ACC112 (cell line): Measurements from ENCODE around the gene TSHZ1.

Experiments
- H2AFZ ChIP-seq: fragments of 200-600 bp; sonication (generic); one replicate; pipeline ENCODE4 v1.6.0; 2017; ENCODE audit warnings: antibody characterized with exemption, low read length; ENCODE audit not compliant: unreplicated experiment
- H3K27ac ChIP-seq: fragments of 200-600 bp; sonication (generic); 2 replicates; pipeline ENCODE4 v1.5.1; 2014; ENCODE audit warnings: low read depth, mild to moderate bottlenecking, antibody characterized with exemption, low read length, moderate library complexity
- H3K27me3 ChIP-seq: fragments of 200-600 bp; sonication (generic); 2 replicates; pipeline ENCODE4 v1.6.1; 2014; ENCODE audit warnings: mild to moderate bottlenecking, antibody characterized with exemption, low read length, moderate library complexity, mixed read lengths; ENCODE audit not compliant: insufficient read depth
- H3K36me3 ChIP-seq: fragments of 200-600 bp; sonication (generic); 2 replicates; pipeline ENCODE4 v1.6.1; 2016; ENCODE audit warnings: mild to moderate bottlenecking, antibody characterized with exemption, low read length, moderate library complexity, mixed read lengths; ENCODE audit not compliant: insufficient read depth
- H3K4me1 ChIP-seq: fragments of 200-600 bp; sonication (generic); one replicate; pipeline ENCODE4 v1.6.1; 2016; ENCODE audit warnings: low read length, mixed read lengths; ENCODE audit not compliant: insufficient read depth, unreplicated experiment, control insufficient read depth
- H3K4me3 ChIP-seq: fragments of 200-600 bp; sonication (generic); 2 replicates; pipeline ENCODE4 v1.5.1; 2014; ENCODE audit warnings: mild to moderate bottlenecking, low read depth, low read length
- H3K79me2 ChIP-seq: fragments of 200-600 bp; sonication (generic); one replicate; pipeline ENCODE4 v1.6.0; 2016; ENCODE audit warnings: low read length; ENCODE audit not compliant: control insufficient read depth, unreplicated experiment, insufficient read depth

Gene TSHZ1

DNA sequence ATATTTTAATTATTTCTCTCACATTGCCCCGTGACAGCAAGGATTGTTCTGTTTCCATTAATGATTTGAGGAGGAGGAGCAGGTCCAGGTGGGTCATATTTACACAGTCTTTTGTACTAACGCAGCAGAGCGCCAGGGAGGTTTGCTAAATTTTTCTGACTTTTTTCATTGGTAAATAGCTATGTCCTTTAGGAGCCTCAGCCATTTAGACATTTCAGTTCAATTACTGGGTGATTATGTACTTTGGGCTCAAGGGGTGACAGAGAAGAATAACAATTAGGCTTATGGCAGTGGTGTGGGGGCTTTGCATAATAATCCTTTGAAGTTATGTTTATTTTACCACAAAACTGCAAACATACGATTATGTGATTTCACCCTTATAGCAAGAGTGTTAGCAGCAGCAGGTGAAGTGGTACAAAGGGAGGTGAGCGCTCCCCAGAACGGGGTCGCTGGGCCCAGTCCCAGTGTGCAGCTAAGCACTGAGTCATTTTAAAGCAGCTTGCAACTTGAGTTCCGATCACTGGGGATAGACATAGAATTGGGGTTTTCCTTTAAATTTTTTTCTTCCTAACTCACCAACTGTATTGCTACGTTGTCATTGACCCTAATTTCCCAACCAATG lies 80.3 kb downstream of the TSHZ1 start:
- Histone ChIP-seq H3K4me1 (no peaks in the 10 kb centered on the region), H2AFZ (no peak overlapping the region), H3K4me3 (no peak overlapping the region), H3K79me2 (no peaks in the 10 kb centered on the region), H3K36me3 (no peaks in the 10 kb centered on the region), H3K27me3 (no peaks in the 10 kb centered on the region), H3K27ac (no peak overlapping the region)

- Histone ChIP-seq H2AFZ (no peak overlapping the region), H3K27me3 (no peaks in the 10 kb centered on the region), H3K4me1 (no peaks in the 10 kb centered on the region), H3K27ac (no peak overlapping the region), H3K79me2 (no peaks in the 10 kb centered on the region), H3K36me3 (no peaks in the 10 kb centered on the region), H3K4me3 (no peak overlapping the region)
Measured at GRCh38 chr18:75291460-75291859, 80.9 kb downstream of the TSHZ1 start.

GRCh38 chr18:75293591-75293990 lies 83.0 kb downstream of the TSHZ1 start:
- H3K4me3 ChIP-seq: no peak overlapping the region
- H3K36me3 ChIP-seq: no peaks in the 10 kb centered on the region
- H3K27ac ChIP-seq: no peak overlapping the region
- H3K27me3 ChIP-seq: no peaks in the 10 kb centered on the region
- no peak overlapping the region for H2AFZ ChIP-seq
- H3K79me2 ChIP-seq: no peaks in the 10 kb centered on the region
- H3K4me1 ChIP-seq: no peaks in the 10 kb centered on the region

- H3K36me3 ChIP-seq: no peaks in the 10 kb centered on the region
- H3K4me3 ChIP-seq: no peak overlapping the region
- H3K27ac ChIP-seq: no peak overlapping the region
- H3K79me2 ChIP-seq: no peaks in the 10 kb centered on the region
- H2AFZ ChIP-seq: no peak overlapping the region
- no peaks in the 10 kb centered on the region for H3K27me3 ChIP-seq
- no peaks in the 10 kb centered on the region for H3K4me1 ChIP-seq
Measured at GRCh38 chr18:75297731-75298130, 87.1 kb downstream of the TSHZ1 start.

GRCh38 chr18:75304678-75305557 lies 94.3 kb downstream of the TSHZ1 start:
- Histone ChIP-seq H3K4me1 (no peaks in the 10 kb centered on the region), H3K79me2 (no peaks in the 10 kb centered on the region), H3K4me3 (no peak overlapping the region), H3K27ac (no peak overlapping the region), H3K27me3 (0 out of 2 replicates have a peak, but pooled peaks cover 3% of the 10 kb centered on the region), H2AFZ (no peak overlapping the region), H3K36me3 (no peaks in the 10 kb centered on the region)

DNA sequence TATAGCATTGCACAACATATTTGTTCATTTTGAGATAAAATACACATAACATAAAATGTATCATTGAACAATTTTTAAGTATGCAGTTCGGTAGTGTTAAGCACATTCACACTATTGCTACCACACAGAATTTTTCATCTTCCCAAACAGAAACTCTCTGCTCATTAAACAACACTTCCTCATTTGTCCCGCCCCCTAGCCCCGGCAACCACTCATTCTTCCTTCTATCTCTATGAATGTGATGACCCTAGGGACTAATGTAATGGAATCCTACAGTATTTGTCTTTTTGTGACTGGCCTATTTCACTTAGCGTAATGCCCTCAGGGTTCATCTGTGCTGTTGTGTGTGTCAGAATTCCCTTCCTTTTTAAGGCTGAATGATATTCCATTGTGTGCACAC lies 95.4 kb downstream of the TSHZ1 start:
- H3K27me3 ChIP-seq: 0 out of 2 replicates have a peak, but pooled peaks cover 3% of the 10 kb centered on the region
- H3K79me2 ChIP-seq: no peaks in the 10 kb centered on the region
- no peak overlapping the region for H3K27ac ChIP-seq
- H3K4me3 ChIP-seq: no peak overlapping the region
- H3K4me1 ChIP-seq: no peaks in the 10 kb centered on the region
- H2AFZ ChIP-seq: no peak overlapping the region
- H3K36me3 ChIP-seq: no peaks in the 10 kb centered on the region

- Histone ChIP-seq H3K27ac (no peak overlapping the region), H3K4me1 (no peaks in the 10 kb centered on the region), H3K79me2 (no peaks in the 10 kb centered on the region), H3K27me3 (0 out of 2 replicates have a peak, but pooled peaks cover 3% of the 10 kb centered on the region), H3K4me3 (no peak overlapping the region), H2AFZ (no peak overlapping the region), H3K36me3 (no peaks in the 10 kb centered on the region)
Measured at GRCh38 chr18:75307530-75307929, 96.9 kb downstream of the TSHZ1 start.

- Histone ChIP-seq H3K79me2 (no peaks in the 10 kb centered on the region), H3K27me3 (0 out of 2 replicates have a peak, but pooled peaks cover 3% of the 10 kb centered on the region), H3K4me3 (no peak overlapping the region), H3K4me1 (no peaks in the 10 kb centered on the region), H3K36me3 (no peaks in the 10 kb centered on the region), H2AFZ (no peak overlapping the region), H3K27ac (no peak overlapping the region)
Measured at GRCh38 chr18:75309564-75309963, 99.0 kb downstream of the TSHZ1 start.

DNA sequence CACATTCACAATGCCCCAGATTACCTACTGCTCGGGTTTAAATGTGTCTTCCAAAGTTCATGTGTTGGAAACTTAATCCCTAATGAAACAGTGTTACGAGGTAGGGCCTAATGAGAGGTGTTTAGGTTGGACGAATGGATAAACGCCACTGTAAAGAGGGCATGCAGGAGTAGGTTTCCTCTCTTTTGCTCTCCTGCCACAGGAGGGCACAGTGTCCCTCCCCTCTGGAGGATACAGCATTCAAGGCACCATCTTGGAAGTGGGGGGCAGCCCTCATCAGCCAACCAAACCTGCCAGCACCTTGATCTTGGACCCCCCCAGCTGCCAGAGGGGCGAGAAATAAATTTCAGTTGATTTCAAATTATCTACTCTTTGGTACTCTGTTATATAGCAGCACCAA lies 103.5 kb downstream of the TSHZ1 start:
- Histone ChIP-seq H2AFZ (no peak overlapping the region), H3K27ac (no peak overlapping the region), H3K4me3 (no peak overlapping the region), H3K4me1 (no peaks in the 10 kb centered on the region), H3K79me2 (no peaks in the 10 kb centered on the region), H3K36me3 (no peaks in the 10 kb centered on the region), H3K27me3 (no peaks in the 10 kb centered on the region)

DNA sequence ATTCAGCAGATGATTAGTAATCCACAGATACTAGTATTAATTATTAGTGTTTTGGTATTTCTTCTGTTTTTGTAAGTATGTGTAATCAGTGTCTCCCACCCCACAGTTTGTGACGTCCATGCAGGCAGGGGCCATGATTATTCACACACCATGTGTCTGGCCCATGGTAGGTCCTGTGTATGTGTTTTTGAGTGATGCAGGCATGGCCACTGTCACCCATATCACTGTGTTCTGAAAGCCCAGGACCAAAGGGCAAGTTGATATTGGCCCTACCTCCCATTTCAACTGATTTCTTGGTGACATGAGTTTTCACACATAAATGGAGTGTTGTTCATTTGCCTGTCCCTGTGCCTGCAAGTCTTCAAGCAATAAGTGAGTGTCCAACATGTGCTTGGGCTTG lies 104.0 kb downstream of the TSHZ1 start:
- Histone ChIP-seq H3K79me2 (no peaks in the 10 kb centered on the region), H3K4me3 (no peak overlapping the region), H3K27ac (no peak overlapping the region), H3K4me1 (no peaks in the 10 kb centered on the region), H3K27me3 (no peaks in the 10 kb centered on the region), H3K36me3 (no peaks in the 10 kb centered on the region), H2AFZ (no peak overlapping the region)

- Histone ChIP-seq H3K36me3 (no peaks in the 10 kb centered on the region), H3K79me2 (no peaks in the 10 kb centered on the region), H3K27me3 (no peaks in the 10 kb centered on the region), H3K4me1 (no peaks in the 10 kb centered on the region), H2AFZ (no peak overlapping the region), H3K27ac (no peak overlapping the region), H3K4me3 (no peak overlapping the region)
Measured at GRCh38 chr18:75316223-75316622, 105.6 kb downstream of the TSHZ1 start.
